MG63 (cell line): Measurements from ENCODE around the gene PRR20D. TPM values are rescaled to one million over a fixed set of nuclear protein-coding genes. Genes with fewer than 3 reads are reported as not detected.

ENCODE experiments used
- total RNA-seq: library from RNA; depleted of rRNA; stranded (reverse); fragments of >200 nt; shearing (Covaris generic); gene quantifications from 2 replicates; pipeline ENCODE4 v1.2.3, GENCODE V29; 2014; ENCODE audit warnings: low replicate concordance; rRNA removed

PRR20D gene
- total RNA-seq, 1 experiment from 2014 or later: not detected

Other genes with a start within 250 kb of the PRR20D start
- gene PRR20A, start 19.7 kb upstream of the PRR20D start, total RNA-seq: not detected in 2 replicates
- gene PRR20B, start 13.1 kb upstream of the PRR20D start, total RNA-seq: not detected in 2 replicates
- not detected in 2 replicates for gene PRR20C, start 6.6 kb upstream of the PRR20D start, total RNA-seq
- gene PRR20E, start 6.6 kb downstream of the PRR20D start, total RNA-seq: not detected in 2 replicates